ENCODE results near the gene SLC2A10.

SLC2A10 gene

GRCh38 chr20:46771195-46771588 lies 61.7 kb downstream of the SLC2A10 start:
- TF ChIP-seq, protein P1, sequence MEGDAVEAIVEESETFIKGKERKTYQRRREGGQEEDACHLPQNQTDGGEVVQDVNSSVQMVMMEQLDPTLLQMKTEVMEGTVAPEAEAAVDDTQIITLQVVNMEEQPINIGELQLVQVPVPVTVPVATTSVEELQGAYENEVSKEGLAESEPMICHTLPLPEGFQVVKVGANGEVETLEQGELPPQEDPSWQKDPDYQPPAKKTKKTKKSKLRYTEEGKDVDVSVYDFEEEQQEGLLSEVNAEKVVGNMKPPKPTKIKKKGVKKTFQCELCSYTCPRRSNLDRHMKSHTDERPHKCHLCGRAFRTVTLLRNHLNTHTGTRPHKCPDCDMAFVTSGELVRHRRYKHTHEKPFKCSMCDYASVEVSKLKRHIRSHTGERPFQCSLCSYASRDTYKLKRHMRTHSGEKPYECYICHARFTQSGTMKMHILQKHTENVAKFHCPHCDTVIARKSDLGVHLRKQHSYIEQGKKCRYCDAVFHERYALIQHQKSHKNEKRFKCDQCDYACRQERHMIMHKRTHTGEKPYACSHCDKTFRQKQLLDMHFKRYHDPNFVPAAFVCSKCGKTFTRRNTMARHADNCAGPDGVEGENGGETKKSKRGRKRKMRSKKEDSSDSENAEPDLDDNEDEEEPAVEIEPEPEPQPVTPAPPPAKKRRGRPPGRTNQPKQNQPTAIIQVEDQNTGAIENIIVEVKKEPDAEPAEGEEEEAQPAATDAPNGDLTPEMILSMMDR (conservative IDR thresholded peaks at IDR 0.05; ENCODE audit: control insufficient read depth, insufficient read depth, low read depth, low read length), result no peak
- H3K4me3 ChIP-seq (ENCODE audit: control insufficient read depth, low read depth, low read length), result no peak overlapping the region
- no peak for DNase-seq (ENCODE audit: low read depth)

DNA sequence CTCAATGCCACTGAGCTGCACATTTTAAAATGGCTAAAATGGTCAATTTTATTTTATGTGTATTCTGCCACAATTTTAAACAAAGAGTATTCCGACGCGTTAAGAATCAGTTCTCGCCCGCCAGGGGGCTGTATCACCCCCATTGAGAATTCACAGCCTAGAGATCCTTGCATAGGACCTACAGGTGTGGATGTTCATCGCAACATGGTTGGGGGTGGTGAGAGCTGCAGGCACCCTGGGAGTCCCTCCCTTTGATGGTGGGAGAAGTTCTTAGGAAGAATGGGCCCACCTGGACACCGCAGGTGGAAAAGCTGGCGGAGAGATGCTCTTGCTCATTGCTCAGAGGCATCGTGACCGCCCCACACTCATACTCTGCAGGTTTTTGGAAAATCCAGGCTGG lies 63.5 kb downstream of the SLC2A10 start:
- DNase-seq (ENCODE audit: low read depth), result no peak
- TF ChIP-seq, protein P1 (conservative IDR thresholded peaks at IDR 0.05; ENCODE audit: control insufficient read depth, insufficient read depth, low read depth, low read length), result peak; percentile 11
- no peak overlapping the region for H3K4me3 ChIP-seq (ENCODE audit: control insufficient read depth, low read depth, low read length)

DNA sequence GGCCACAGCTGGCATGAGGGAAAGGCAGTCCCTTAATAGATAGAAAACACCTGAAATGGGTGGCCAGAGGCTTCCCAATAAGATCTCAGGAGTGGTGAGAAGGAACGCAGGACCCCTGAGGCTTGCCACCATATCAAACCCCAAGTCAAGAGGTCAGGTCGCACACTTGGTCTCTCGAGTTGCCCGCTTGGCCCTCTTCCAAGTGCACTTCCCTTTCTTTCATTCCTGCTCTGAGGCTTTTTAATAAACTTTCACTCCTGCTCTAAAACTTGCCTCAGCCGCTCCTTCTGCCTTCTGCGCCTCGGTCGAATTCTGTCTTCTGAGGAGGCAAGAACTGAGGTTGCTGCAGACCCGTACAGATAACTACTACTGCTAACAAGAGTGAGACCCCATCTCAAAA lies 64.2 kb downstream of the SLC2A10 start:
- TF ChIP-seq, protein P1 (conservative IDR thresholded peaks at IDR 0.05; ENCODE audit: control insufficient read depth, insufficient read depth, low read depth, low read length), result no peak
- no peak overlapping the region for H3K4me3 ChIP-seq (ENCODE audit: control insufficient read depth, low read depth, low read length)
- no peak for DNase-seq (ENCODE audit: low read depth)

DNA sequence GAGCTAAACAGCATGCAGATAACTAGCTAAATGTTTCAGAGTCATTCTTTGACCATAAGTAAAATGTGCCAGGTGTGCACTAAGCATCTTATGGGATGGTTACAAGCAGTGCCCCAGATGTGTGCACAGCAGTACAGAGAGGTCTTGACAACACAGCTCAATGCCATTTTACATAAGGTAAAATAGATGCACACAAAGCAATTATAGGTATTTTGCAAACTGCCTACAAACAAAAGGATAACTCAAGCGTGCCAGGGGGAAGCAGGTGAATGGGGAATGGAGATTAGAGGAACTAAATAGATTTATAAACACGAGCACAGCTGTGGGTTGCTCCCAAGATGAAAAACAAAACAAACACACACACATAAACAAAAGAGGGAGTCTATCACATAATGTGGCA lies 64.8 kb downstream of the SLC2A10 start:
- no peak overlapping the region for H3K4me3 ChIP-seq (ENCODE audit: control insufficient read depth, low read depth, low read length)
- DNase-seq (ENCODE audit: low read depth), result no peak
- TF ChIP-seq, protein P1 (conservative IDR thresholded peaks at IDR 0.05; ENCODE audit: control insufficient read depth, insufficient read depth, low read depth, low read length), result no peak

DNA sequence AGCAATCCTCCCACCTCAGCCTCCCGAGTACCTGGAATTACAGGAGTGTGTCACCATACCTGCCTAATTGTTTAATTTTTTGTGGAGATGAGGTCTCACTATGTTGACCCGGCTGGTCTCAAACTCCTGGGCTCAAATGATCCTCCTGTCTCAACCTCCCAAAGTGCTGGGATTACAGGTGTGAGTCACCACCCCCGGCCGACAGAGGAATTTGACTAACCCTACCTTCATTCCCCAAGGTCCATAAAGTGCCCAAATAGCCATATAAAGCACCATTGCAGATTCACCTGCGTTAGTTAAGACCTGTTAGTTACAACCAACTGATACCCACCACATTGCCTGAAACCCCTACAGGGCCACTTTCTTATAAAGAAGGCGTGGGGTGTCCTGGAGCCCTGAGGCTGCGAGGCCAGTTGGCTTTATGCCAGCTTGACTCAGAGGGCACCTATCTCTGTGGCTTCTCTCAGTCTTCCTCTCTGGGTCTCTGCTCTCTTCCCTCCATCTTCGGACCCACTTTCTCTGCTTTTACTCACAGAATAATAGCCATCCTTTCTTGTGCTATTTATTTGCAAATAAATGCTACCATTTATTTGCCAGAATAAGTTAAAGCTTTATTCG lies 65.6 kb downstream of the SLC2A10 start:
- TF ChIP-seq, protein P1 (conservative IDR thresholded peaks at IDR 0.05; ENCODE audit: control insufficient read depth, insufficient read depth, low read depth, low read length), result no peak
- no peak for DNase-seq (ENCODE audit: low read depth)
- no peak overlapping the region for H3K4me3 ChIP-seq (ENCODE audit: control insufficient read depth, low read depth, low read length)

- H3K4me3 ChIP-seq (ENCODE audit: control insufficient read depth, low read depth, low read length), result no peak overlapping the region
- TF ChIP-seq, protein P1 (conservative IDR thresholded peaks at IDR 0.05; ENCODE audit: control insufficient read depth, insufficient read depth, low read depth, low read length), result no peak
- no peak for DNase-seq (ENCODE audit: low read depth)
These were observed 66.4 kb downstream of the SLC2A10 start for GRCh38 chr20:46775806-46776205.

- no peak overlapping the region for H3K4me3 ChIP-seq (ENCODE audit: control insufficient read depth, low read depth, low read length)
- DNase-seq (ENCODE audit: low read depth), result no peak
- TF ChIP-seq, protein P1 (conservative IDR thresholded peaks at IDR 0.05; ENCODE audit: control insufficient read depth, insufficient read depth, low read depth, low read length), result no peak
These were observed 67.9 kb downstream of the SLC2A10 start for GRCh38 chr20:46777331-46777730.
